Panc1 (cell line): Measurements from ENCODE around the gene RBMS3. TPM values are rescaled to one million over a fixed set of nuclear protein-coding genes. Genes with fewer than 3 reads are reported as not detected.

Source experiments
- ATAC-seq: fragments of 200-7000 bp; cut with Tn5 transposase; 2 replicates; pipeline ENCODE4 v1.9.1; 2020; ENCODE audit warnings: mild to moderate bottlenecking, moderate library complexity
- BruUV-seq: library from RNA; stranded (reverse); fragments of 400-500 nt; replicated peaks from 2 replicates; lab custom pipeline; 2021; lab: Mats Ljungman, UMichigan
- CTCF ChIA-PET: fragments of 300-600 bp; sonication (Branson Sonifier 250); formaldehyde crosslinking; loops from one replicate; lab custom pipeline; 2022; ENCODE audit warnings: antibody characterized with exemption; lab: Charles Lee
- POLR2A ChIA-PET: fragments of 300-600 bp; sonication (Branson Sonifier 250); formaldehyde crosslinking; loops from one replicate; lab custom pipeline; 2022; ENCODE audit warnings: antibody characterized with exemption; lab: Charles Lee
- DNase-seq: peaks from one replicate; pipeline ENCODE4 v3.0.0-alpha.2; 2010; ENCODE audit warnings: low read depth, low spot score
- H3K27ac ChIP-seq: 2 replicates; pipeline ENCODE4 v1.5.1; 2011; ENCODE audit warnings: mild to moderate bottlenecking, low read length, inconsistent platforms
- H3K27me3 ChIP-seq: fragments of 200-500 bp; sonication (Bioruptor generic); 2 replicates; pipeline ENCODE4 v1.6.0; 2014; ENCODE audit warnings: low read length, inconsistent platforms; ENCODE audit not compliant: control insufficient read depth, insufficient read depth
- H3K36me3 ChIP-seq: fragments of 200-500 bp; sonication (Bioruptor generic); 2 replicates; pipeline ENCODE4 v1.5.1; 2014; ENCODE audit warnings: inconsistent platforms, mild to moderate bottlenecking, low read length, moderate library complexity; ENCODE audit not compliant: control insufficient read depth, insufficient read depth
- H3K4me1 ChIP-seq: 2 replicates; pipeline ENCODE4 v1.5.1; 2011; ENCODE audit warnings: inconsistent platforms, mild to moderate bottlenecking, low read length, moderate library complexity; ENCODE audit not compliant: control insufficient read depth, insufficient read depth
- H3K4me3 ChIP-seq, 2 experiments: 2 replicates each; pipeline ENCODE4 v1.5.1; 2011 to 2012; ENCODE audit warnings: low read depth in 2 of 2, low read length in 2 of 2, mild to moderate bottlenecking in 2 of 2, inconsistent platforms in 1 of 2, moderate library complexity in 1 of 2
- H3K9me3 ChIP-seq: fragments of 200-500 bp; sonication (Bioruptor generic); 2 replicates; pipeline ENCODE4 v1.5.1; 2014; ENCODE audit warnings: low read depth, mild to moderate bottlenecking, inconsistent platforms, low read length, moderate library complexity; ENCODE audit not compliant: control insufficient read depth, insufficient read depth
- POLR2AphosphoS5 ChIP-seq: IDR thresholded peaks from 2 replicates; pipeline ENCODE4 v1.6.1; 2012; ENCODE audit warnings: mild to moderate bottlenecking, low read depth, low read length, moderate library complexity
- SIN3A ChIP-seq: IDR thresholded peaks from 2 replicates; pipeline ENCODE4 v1.6.1; 2012; ENCODE audit warnings: low read depth, mild to moderate bottlenecking, low read length, moderate library complexity, borderline replicate concordance; ENCODE audit not compliant: insufficient read depth
- TCF7L2 ChIP-seq: IDR thresholded peaks from 2 replicates; pipeline ENCODE4 v1.6.1; 2011; ENCODE audit warnings: mild to moderate bottlenecking, low read depth, low read length, inconsistent platforms
- in situ Hi-C: cut with HindIII; loops from 2 replicates; pipeline ENCODE4 v1.10.0; 2016; ENCODE audit warnings: low sequenced_read_pairs, low pct_unique_long_range_greater_than_20kb
- intact Hi-C: fragments of 100-400 bp; cut with micrococcal nuclease; formaldehyde crosslinking; loops from one replicate; pipeline ENCODE4 v1.10.0; 2022; ENCODE audit not compliant: unreplicated experiment
- total RNA-seq: library from RNA; stranded (reverse); gene quantifications from one replicate; pipeline ENCODE4 v1.2.1, GENCODE V29; 2021; ENCODE audit not compliant: unreplicated experiment
- TF ChIP-seq, protein P1 (sequence below): fragments of 450-650 bp; IDR thresholded peaks from 2 replicates; pipeline ENCODE4 v1.5.1; 2017; ENCODE audit warnings: mild to moderate bottlenecking
- TF ChIP-seq, protein P2 (sequence below), 2 experiments: IDR thresholded peaks; 2 replicates each; pipeline ENCODE4 v1.6.1; 2011 to 2012; ENCODE audit warnings: low read depth in 2 of 2, control low read depth in 1 of 2, low read length in 1 of 2, mild to moderate bottlenecking in 1 of 2, moderate library complexity in 1 of 2; ENCODE audit not compliant: insufficient read depth in 1 of 2

RBMS3 gene
- total RNA-seq, 1 experiment from 2014 or later = 1.1 TPM

DNA sequence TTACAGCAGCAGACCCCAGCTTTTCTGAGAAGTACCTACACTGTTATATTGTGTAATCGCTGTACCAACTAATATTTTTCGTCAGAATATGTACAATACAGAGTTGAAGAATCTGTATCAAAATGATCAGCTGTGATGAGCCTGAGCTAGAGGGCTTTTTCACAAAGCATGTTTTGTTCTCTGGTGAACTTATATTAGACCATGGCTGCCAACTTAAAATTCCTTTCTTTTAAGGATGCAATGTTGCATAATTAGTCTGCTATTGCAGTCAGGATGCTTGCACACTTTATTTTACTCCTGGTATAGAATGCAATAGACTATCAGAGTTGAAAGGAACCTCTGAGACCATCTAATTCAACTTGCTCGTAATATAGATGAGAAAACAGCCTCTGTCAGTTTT, 127.8 kb downstream of the RBMS3 start:
- no peaks in the 10 kb centered on the region for H3K4me1 ChIP-seq
- in situ Hi-C loops = no loop called here
- CTCF ChIA-PET = no interaction called here

GRCh38 chr3:29409409-29409808, 128.5 kb downstream of the RBMS3 start:
- no peak for ATAC-seq
- in situ Hi-C loops (no loop called here), intact Hi-C loops (no loop called here)
- Histone ChIP-seq H3K27me3 (no peaks in the 10 kb centered on the region), H3K4me1 (no peaks in the 10 kb centered on the region), H3K4me3 (no peak overlapping the region), H3K9me3 (no peaks in the 10 kb centered on the region), H3K27ac (no peak overlapping the region), H3K36me3 (no peaks in the 10 kb centered on the region)
- no peak for TF ChIP-seq TCF7L2
- DNase-seq = no peak
- CTCF ChIA-PET = no interaction called here
- no TSS peak for BruUV-seq
- POLR2A ChIA-PET = no interaction called here

More for the DNA sequence above, 127.8 kb downstream of the RBMS3 start:
- POLR2A ChIA-PET = no interaction called here
- Histone ChIP-seq H3K27me3 (no peaks in the 10 kb centered on the region), H3K27ac (no peak overlapping the region), H3K9me3 (no peaks in the 10 kb centered on the region), H3K4me3 (no peak overlapping the region), H3K36me3 (no peaks in the 10 kb centered on the region)
- ATAC-seq (no peak), DNase-seq (no peak)
- BruUV-seq = no TSS peak
- TF ChIP-seq, protein P1, sequence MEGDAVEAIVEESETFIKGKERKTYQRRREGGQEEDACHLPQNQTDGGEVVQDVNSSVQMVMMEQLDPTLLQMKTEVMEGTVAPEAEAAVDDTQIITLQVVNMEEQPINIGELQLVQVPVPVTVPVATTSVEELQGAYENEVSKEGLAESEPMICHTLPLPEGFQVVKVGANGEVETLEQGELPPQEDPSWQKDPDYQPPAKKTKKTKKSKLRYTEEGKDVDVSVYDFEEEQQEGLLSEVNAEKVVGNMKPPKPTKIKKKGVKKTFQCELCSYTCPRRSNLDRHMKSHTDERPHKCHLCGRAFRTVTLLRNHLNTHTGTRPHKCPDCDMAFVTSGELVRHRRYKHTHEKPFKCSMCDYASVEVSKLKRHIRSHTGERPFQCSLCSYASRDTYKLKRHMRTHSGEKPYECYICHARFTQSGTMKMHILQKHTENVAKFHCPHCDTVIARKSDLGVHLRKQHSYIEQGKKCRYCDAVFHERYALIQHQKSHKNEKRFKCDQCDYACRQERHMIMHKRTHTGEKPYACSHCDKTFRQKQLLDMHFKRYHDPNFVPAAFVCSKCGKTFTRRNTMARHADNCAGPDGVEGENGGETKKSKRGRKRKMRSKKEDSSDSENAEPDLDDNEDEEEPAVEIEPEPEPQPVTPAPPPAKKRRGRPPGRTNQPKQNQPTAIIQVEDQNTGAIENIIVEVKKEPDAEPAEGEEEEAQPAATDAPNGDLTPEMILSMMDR = no peak
- TF ChIP-seq, protein P2, sequence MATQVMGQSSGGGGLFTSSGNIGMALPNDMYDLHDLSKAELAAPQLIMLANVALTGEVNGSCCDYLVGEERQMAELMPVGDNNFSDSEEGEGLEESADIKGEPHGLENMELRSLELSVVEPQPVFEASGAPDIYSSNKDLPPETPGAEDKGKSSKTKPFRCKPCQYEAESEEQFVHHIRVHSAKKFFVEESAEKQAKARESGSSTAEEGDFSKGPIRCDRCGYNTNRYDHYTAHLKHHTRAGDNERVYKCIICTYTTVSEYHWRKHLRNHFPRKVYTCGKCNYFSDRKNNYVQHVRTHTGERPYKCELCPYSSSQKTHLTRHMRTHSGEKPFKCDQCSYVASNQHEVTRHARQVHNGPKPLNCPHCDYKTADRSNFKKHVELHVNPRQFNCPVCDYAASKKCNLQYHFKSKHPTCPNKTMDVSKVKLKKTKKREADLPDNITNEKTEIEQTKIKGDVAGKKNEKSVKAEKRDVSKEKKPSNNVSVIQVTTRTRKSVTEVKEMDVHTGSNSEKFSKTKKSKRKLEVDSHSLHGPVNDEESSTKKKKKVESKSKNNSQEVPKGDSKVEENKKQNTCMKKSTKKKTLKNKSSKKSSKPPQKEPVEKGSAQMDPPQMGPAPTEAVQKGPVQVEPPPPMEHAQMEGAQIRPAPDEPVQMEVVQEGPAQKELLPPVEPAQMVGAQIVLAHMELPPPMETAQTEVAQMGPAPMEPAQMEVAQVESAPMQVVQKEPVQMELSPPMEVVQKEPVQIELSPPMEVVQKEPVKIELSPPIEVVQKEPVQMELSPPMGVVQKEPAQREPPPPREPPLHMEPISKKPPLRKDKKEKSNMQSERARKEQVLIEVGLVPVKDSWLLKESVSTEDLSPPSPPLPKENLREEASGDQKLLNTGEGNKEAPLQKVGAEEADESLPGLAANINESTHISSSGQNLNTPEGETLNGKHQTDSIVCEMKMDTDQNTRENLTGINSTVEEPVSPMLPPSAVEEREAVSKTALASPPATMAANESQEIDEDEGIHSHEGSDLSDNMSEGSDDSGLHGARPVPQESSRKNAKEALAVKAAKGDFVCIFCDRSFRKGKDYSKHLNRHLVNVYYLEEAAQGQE (IDR thresholded peaks at IDR 0.05; ENCODE audit: insufficient read depth in 1 of 2, low read depth in 2 of 2, low read length in 1 of 2) = no peak
- TF ChIP-seq POLR2AphosphoS5 = no peak
- TF ChIP-seq SIN3A = no peak
- TF ChIP-seq TCF7L2 = no peak
- intact Hi-C loops = no loop called here

GRCh38 chr3:29410220-29410619, 129.3 kb downstream of the RBMS3 start:
- H3K27ac ChIP-seq = no peak overlapping the region
- ChIA-PET POLR2A (no interaction called here), CTCF (no interaction called here)
- TF ChIP-seq POLR2AphosphoS5 = no peak
- TF ChIP-seq, protein P1 = no peak
- TF ChIP-seq, protein P2 (IDR thresholded peaks at IDR 0.05; ENCODE audit: insufficient read depth in 1 of 2, low read depth in 2 of 2, low read length in 1 of 2) = no peak
- no peak for TF ChIP-seq SIN3A
- TF ChIP-seq TCF7L2 = no peak
- H3K27me3 ChIP-seq = no peaks in the 10 kb centered on the region
- intact Hi-C loops = no loop called here
- in situ Hi-C loops = no loop called here
- BruUV-seq = no TSS peak
- no peaks in the 10 kb centered on the region for H3K4me1 ChIP-seq
- no peaks in the 10 kb centered on the region for H3K36me3 ChIP-seq
- DNase-seq (no peak), ATAC-seq (no peak)
- H3K9me3 ChIP-seq = no peaks in the 10 kb centered on the region
- no peak overlapping the region for H3K4me3 ChIP-seq
